Left renal cortex interstitium (tissue), 4 donors: ENCODE data around the gene SESN3. TPM values are rescaled to one million over a fixed set of nuclear protein-coding genes. Genes with fewer than 3 reads are reported as not detected.
"Not testable (repeated sequence)": the region's sequence is repeated elsewhere in the genome, so short reads cannot be mapped to it uniquely, and the experiment has no call there.

Experiments used
- DNase-seq, 4 donors: peaks; one replicate each; pipeline ENCODE4 v3.0.0-alpha.2; 2013; ENCODE audit warnings: low read depth in 4 of 4, low spot score in 2 of 4, missing footprints in 1 of 4
- polyA plus RNA-seq, 4 donors: library from polyadenylated mRNA; unstranded; fragments of 120-200 nt; gene quantifications; one replicate each; pipeline ENCODE4 v1.2.1, GENCODE V29; 2013; ENCODE audit not compliant: insufficient read length in 4 of 4

The SESN3 gene
- polyA plus RNA-seq, 4 donors = 66.6 to 78.9 (median 73.8) TPM

GRCh38 chr11:95252586-95252985 lies 21.6 kb upstream of the SESN3 start:
- DNase-seq = no peak

- DNase-seq = not testable (repeated sequence)
Measured at GRCh38 chr11:95251896-95252295, 20.9 kb upstream of the SESN3 start.

GRCh38 chr11:95248666-95249467 lies 17.9 kb upstream of the SESN3 start:
- DNase-seq = no peak

- no peak for DNase-seq
Measured at GRCh38 chr11:95247883-95248282, 16.9 kb upstream of the SESN3 start.

GRCh38 chr11:95247127-95247684 lies 16.2 kb upstream of the SESN3 start:
- DNase-seq = no peak

GRCh38 chr11:95245581-95245980 lies 14.6 kb upstream of the SESN3 start:
- no peak for DNase-seq

- no peak for DNase-seq
Measured at GRCh38 chr11:95245038-95245437, 14.0 kb upstream of the SESN3 start.

GRCh38 chr11:95243673-95244072 lies 12.7 kb upstream of the SESN3 start:
- no peak for DNase-seq

- no peak for DNase-seq
Measured at GRCh38 chr11:95242845-95243605, 12.0 kb upstream of the SESN3 start.

- no peak for DNase-seq
Measured at GRCh38 chr11:95242091-95242844, 11.3 kb upstream of the SESN3 start.

- no peak for DNase-seq
Measured at GRCh38 chr11:95241681-95242081, 10.7 kb upstream of the SESN3 start.

- no peak for DNase-seq
Measured at GRCh38 chr11:95239871-95240649, 9.1 kb upstream of the SESN3 start.

GRCh38 chr11:95232666-95233065 lies 1.7 kb upstream of the SESN3 start:
- no peak for DNase-seq

GRCh38 chr11:95231881-95232605 lies 1.0 kb upstream of the SESN3 start:
- peak in 2 of 4 donors; percentile 61 to 88 for DNase-seq

- no peak for DNase-seq
Measured at GRCh38 chr11:95230810-95231126, 234 bp downstream of the SESN3 start.

GRCh38 chr11:95229993-95230809 lies 801 bp downstream of the SESN3 start:
- DNase-seq = peak in 1 of 4 donors; percentile 39

GRCh38 chr11:95229199-95229992 lies 1.6 kb downstream of the SESN3 start:
- DNase-seq = peak in 1 of 4 donors; percentile 77
